HG03354 (cell line): ENCODE data around the gene ZNF428.
"Not testable (repeated sequence)": the region's sequence is repeated elsewhere in the genome, so short reads cannot be mapped to it uniquely, and the experiment has no call there.

ENCODE experiments used
- ATAC-seq: cut with Tn5 transposase; IDR thresholded peaks from one replicate; pipeline ENCODE4 v1.9.1; 2021; ENCODE audit warnings: mild to moderate bottlenecking; ENCODE audit not compliant: unreplicated experiment, poor library complexity, severe bottlenecking

ZNF428 gene

GRCh38 chr19:43641333-43641732 is 21.9 kb upstream of the ZNF428 start:
- no peak for ATAC-seq

- no peak for ATAC-seq
Observed at GRCh38 chr19:43640424-43640757, 21.0 kb upstream of the ZNF428 start.

GRCh38 chr19:43639519-43640423 is 20.3 kb upstream of the ZNF428 start, which contains the start of gene CADM4:
Gene CADM4, minus strand, starts transcription at chr19:43639850. Its CDS starts 60 bp downstream, at chr19:43639790.
- no peak for ATAC-seq

GRCh38 chr19:43638995-43639518 is 19.6 kb upstream of the ZNF428 start:
- ATAC-seq, result no peak

GRCh38 chr19:43638214-43638994 is 19.0 kb upstream of the ZNF428 start:
- no peak for ATAC-seq

- no peak for ATAC-seq
Observed at GRCh38 chr19:43636121-43636683, 16.8 kb upstream of the ZNF428 start.

- not testable (repeated sequence) for ATAC-seq
Observed at GRCh38 chr19:43635561-43635940, 16.1 kb upstream of the ZNF428 start.

- no peak for ATAC-seq
Observed at GRCh38 chr19:43634872-43635560, 15.6 kb upstream of the ZNF428 start.

GRCh38 chr19:43634506-43634871 is 15.1 kb upstream of the ZNF428 start:
- ATAC-seq, result no peak

- no peak for ATAC-seq
Observed at GRCh38 chr19:43634068-43634467, 14.6 kb upstream of the ZNF428 start.

- ATAC-seq, result no peak
Observed at GRCh38 chr19:43633520-43633919, 14.1 kb upstream of the ZNF428 start.

- no peak for ATAC-seq
Observed at GRCh38 chr19:43631491-43631890, 12.1 kb upstream of the ZNF428 start.

- ATAC-seq, result no peak
Observed at GRCh38 chr19:43628646-43629326, 9.4 kb upstream of the ZNF428 start.

GRCh38 chr19:43626838-43627237 is 7.4 kb upstream of the ZNF428 start:
- no peak for ATAC-seq

GRCh38 chr19:43625918-43626579 is 6.6 kb upstream of the ZNF428 start:
- no peak for ATAC-seq

- no peak for ATAC-seq
Observed at GRCh38 chr19:43624933-43625332, 5.5 kb upstream of the ZNF428 start.

- ATAC-seq, result no peak
Observed at GRCh38 chr19:43623889-43624670, 4.7 kb upstream of the ZNF428 start.

GRCh38 chr19:43622956-43623355 is 3.5 kb upstream of the ZNF428 start:
- ATAC-seq, result no peak
